Right lobe of liver (tissue), 6 donors: Measurements from ENCODE around the gene HDGFL2. TPM values are rescaled to one million over a fixed set of nuclear protein-coding genes. Genes with fewer than 3 reads are reported as not detected.

Experiments used
- ATAC-seq, 4 donors: fragments of 200-7000 bp; cut with Tn5 transposase; one replicate each; pipeline ENCODE4 v1.9.1; 2020; ENCODE audit warnings: mild to moderate bottlenecking in 4 of 4, moderate library complexity in 4 of 4
- DNase-seq, 3 donors: peaks; one replicate each; pipeline ENCODE4 v3.0.0-alpha.2; 2020
- H3K27ac ChIP-seq, 3 donors: fragments of 200-600 bp; one replicate each; pipeline ENCODE4 v1.8.0; 2022
- H3K27me3 ChIP-seq, 2 donors: fragments of 200-600 bp; one replicate each; pipeline ENCODE4 v1.8.0; 2022
- H3K36me3 ChIP-seq, 4 donors: fragments of 200-600 bp; sonication (generic) in 1 of 4; one replicate each; pipeline versions ENCODE4 v1.5.1 to v1.8.0; 2017 to 2022; ENCODE audit warnings: control low read depth in 1 of 4
- H3K4me1 ChIP-seq, 4 donors: fragments of 200-600 bp; sonication (generic) in 1 of 4; one replicate each; pipeline versions ENCODE4 v1.5.1 to v1.8.0; 2017 to 2022; ENCODE audit warnings: control low read depth in 1 of 4
- H3K4me3 ChIP-seq, 3 donors: fragments of 200-600 bp; one replicate each; pipeline ENCODE4 v1.8.0; 2022
- H3K9me3 ChIP-seq, 4 donors: fragments of 200-600 bp; sonication (generic) in 1 of 4; one replicate each; pipeline versions ENCODE4 v1.5.1 to v1.8.0; 2017 to 2022; ENCODE audit warnings: control low read depth in 1 of 4
- CTCF ChIP-seq, 4 donors: fragments of 200-600 bp in 3 of 4; fragments of 450-650 bp in 1 of 4; IDR thresholded peaks; one replicate each; pipeline versions ENCODE4 v1.5.1 to v1.8.0; 2016 to 2022; ENCODE audit warnings: antibody characterized with exemption in 4 of 4, mild to moderate bottlenecking in 2 of 4
- POLR2A ChIP-seq: fragments of 450-650 bp; IDR thresholded peaks from one replicate; pipeline ENCODE4 v1.6.1; 2017; ENCODE audit warnings: antibody characterized with exemption, mild to moderate bottlenecking
- WGBS: methylation state at CpG from one replicate; pipeline ENCODE4 v1.1.6; 2018; ENCODE audit warnings: low coverage, low lambda C conversion rate; ENCODE audit not compliant: insufficient coverage; ENCODE audit errors: missing lambda C conversion rate; 5-methylcytosine and 5-hydroxymethylcytosine counted together
- intact Hi-C, 2 donors: fragments of 100-400 bp; cut with DNase I; formaldehyde crosslinking; loops; one replicate each; pipeline versions ENCODE4 v1.11.2 to v1.14.1; 2022
- total RNA-seq, 6 experiments: library from RNA; depleted of rRNA in 2 of 6; stranded (reverse); fragments of >200 nt in 2 of 6; fragmentation: NEBNext Ultra II Directional in 3 of 6; extraction: Animal tissue kit (Norgen Biotek cat#: 25700) in 3 of 6; gene quantifications; one replicate each; pipeline versions ENCODE4 v1.1.0 to v1.2.4, GENCODE V29; 2016 to 2023
- donor health status: DM: no; HTN: yes; CAD: no.
- donor health status: DM: no; HTN: no; CAD: no.
- donor health status: DM: no; HTN: no; CAD: no.
- donor health status: DM: no; HTN: yes; CAD: no.
- donor health status: DM: no; HTN: yes; CAD: no.

The HDGFL2 gene
- total RNA-seq, 6 experiments from 2014 or later, result 8.4 to 16.3 (median 14.0) TPM

DNA sequence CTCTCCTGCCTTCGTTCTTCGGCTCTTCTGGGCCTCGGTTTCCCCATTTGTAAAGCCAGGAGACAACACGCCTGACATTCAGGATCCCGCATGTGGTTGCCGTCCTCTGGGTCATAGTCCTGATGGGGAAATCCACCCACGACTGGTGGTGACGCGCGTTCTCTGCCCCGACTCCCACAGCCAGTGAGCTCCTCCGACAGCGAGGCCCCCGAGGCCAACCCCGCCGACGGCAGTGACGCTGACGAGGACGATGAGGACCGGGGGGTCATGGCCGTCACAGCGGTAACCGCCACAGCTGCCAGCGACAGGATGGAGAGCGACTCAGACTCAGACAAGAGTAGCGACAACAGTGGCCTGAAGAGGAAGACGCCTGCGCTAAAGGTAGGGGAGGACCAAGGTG lies 16.4 kb downstream of the HDGFL2 start:
- intact Hi-C loops, result no loop called here
- no peaks in the 10 kb centered on the region for H3K9me3 ChIP-seq
- peaks cover 0 to 9% (median 3%) of the 10 kb centered on the region in 4 donors for H3K36me3 ChIP-seq
- H3K27me3 ChIP-seq, result no peaks in the 10 kb centered on the region
- H3K27ac ChIP-seq, result no peak overlapping the region
- DNase-seq (no peak), ATAC-seq (no peak)
- H3K4me3 ChIP-seq, result no peak overlapping the region
- 67% methylated on average over 3 of the region's 29 CpGs for WGBS
- TF ChIP-seq CTCF (IDR thresholded peaks at IDR 0.05) (no peak), POLR2A (no peak)
- no peaks in the 10 kb centered on the region for H3K4me1 ChIP-seq

DNA sequence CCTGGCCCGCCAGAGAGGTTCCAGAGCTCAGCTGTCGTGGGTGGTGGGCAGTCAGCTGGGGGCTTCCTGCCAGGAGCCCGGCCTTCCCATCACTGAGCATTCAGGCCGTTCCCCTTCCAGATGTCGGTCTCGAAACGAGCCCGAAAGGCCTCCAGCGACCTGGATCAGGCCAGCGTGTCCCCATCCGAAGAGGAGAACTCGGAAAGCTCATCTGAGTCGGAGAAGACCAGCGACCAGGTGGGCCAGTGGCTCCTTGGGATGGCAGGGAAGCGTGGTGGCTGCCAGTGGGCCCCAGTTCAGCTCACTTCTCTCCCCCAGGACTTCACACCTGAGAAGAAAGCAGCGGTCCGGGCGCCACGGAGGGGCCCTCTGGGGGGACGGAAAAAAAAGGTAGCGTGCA lies 19.3 kb downstream of the HDGFL2 start:
- H3K27me3 ChIP-seq, result no peaks in the 10 kb centered on the region
- no peak overlapping the region for H3K27ac ChIP-seq
- TF ChIP-seq POLR2A, result no peak
- no CpG with 5 or more reads among the region's 21 CpGs for WGBS
- H3K9me3 ChIP-seq, result no peaks in the 10 kb centered on the region
- H3K4me3 ChIP-seq, result no peak overlapping the region
- DNase-seq (no peak), ATAC-seq (no peak)
- H3K4me1 ChIP-seq, result no peaks in the 10 kb centered on the region
- intact Hi-C loops, result loop anchor here in 1 of 2 donors (10.0 kb wide), 1 partner anchor 227 kb away; no protein-coding TSS in a partner anchor
- peaks cover 0 to 16% (median 6%) of the 10 kb centered on the region in 4 donors for H3K36me3 ChIP-seq

GRCh38 chr19:4492337-4493103 lies 20.4 kb downstream of the HDGFL2 start:
- WGBS, result 78% methylated on average over 1 of the region's 3 CpGs
- intact Hi-C loops, result loop anchor here in 1 of 2 donors (10.0 kb wide), 1 partner anchor 228 kb away; no protein-coding TSS in a partner anchor
- ATAC-seq (no peak), DNase-seq (no peak)
- TF ChIP-seq CTCF (IDR thresholded peaks at IDR 0.05) (no peak), POLR2A (no peak)
- H3K4me1 ChIP-seq, result no peaks in the 10 kb centered on the region
- peaks cover 0 to 16% (median 6%) of the 10 kb centered on the region in 4 donors for H3K36me3 ChIP-seq
- H3K27me3 ChIP-seq, result no peaks in the 10 kb centered on the region
- H3K4me3 ChIP-seq, result no peak overlapping the region
- H3K9me3 ChIP-seq, result no peaks in the 10 kb centered on the region
- no peak overlapping the region for H3K27ac ChIP-seq

DNA sequence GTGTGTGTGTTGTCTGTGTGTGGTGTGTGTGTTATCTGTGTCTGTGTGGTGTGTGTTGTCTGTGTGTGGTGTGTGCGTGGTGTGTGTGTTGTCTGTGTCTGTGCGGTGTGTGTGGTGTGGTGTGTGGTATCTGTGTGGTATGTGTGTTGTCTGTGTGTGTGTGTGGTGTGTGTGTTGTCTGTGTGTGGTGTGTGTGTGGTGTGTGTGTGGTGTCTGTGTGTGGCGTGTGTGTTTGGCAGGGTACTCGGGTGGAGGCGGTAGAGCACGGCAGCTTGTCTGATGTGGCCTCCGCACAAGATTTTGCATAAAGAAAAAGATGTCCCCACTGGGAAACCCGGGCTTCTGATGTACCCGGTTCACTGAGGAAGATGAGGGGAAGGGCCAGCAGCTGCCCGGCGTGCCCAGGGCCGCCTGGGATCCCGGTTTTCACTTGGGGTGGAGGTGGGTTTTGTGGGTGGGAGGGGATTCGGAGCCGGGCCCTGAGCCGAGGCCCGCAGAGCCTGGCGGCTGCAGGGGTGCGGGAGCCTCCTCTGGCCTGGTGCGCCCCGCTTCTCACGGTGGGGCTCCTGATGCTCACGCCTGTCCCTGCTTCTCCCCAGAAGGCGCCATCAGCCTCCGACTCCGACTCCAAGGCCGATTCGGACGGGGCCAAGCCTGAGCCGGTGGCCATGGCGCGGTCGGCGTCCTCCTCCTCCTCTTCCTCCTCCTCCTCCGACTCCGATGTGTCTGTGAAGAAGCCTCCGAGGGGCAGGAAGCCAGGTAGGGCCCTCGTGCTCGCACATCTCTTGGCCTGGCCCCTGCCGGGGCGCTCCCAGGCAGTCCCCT lies 21.2 kb downstream of the HDGFL2 start:
- Histone ChIP-seq H3K27me3 (no peaks in the 10 kb centered on the region), H3K27ac (no peak overlapping the region), H3K4me1 (no peaks in the 10 kb centered on the region), H3K9me3 (no peaks in the 10 kb centered on the region), H3K36me3 (peaks cover 0 to 23% (median 6%) of the 10 kb centered on the region in 4 donors), H3K4me3 (no peak overlapping the region)
- 92% methylated on average over 6 of the region's 41 CpGs for whole genome bisulfite sequencing
- DNase-seq (no peak), ATAC-seq (no peak)
- no peak for TF ChIP-seq CTCF (IDR thresholded peaks at IDR 0.05)
- no peak for TF ChIP-seq POLR2A
- intact Hi-C loops, result loop anchor here in 1 of 2 donors (10.0 kb wide), 1 partner anchor 229 kb away; no protein-coding TSS in a partner anchor
